ENCODE data around the gene ZNF691. TPM values are rescaled to one million over a fixed set of nuclear protein-coding genes. Genes with fewer than 3 reads are reported as not detected.
A peak's percentile ranks its signal among the peaks of the same experiment; 100 is the strongest.
"Not testable (repeated sequence)": the region's sequence is repeated elsewhere in the genome, so short reads cannot be mapped to it uniquely, and the experiment has no call there.

ZNF691 gene
- polyA plus RNA-seq: 11.8 TPM
- long read RNA-seq, donor 1, partial matches to known transcripts: 0 of 1 reads
- long read RNA-seq, donor 1, other reads (novel, unspliced or antisense): 0 of 1 reads
- long read RNA-seq, donor 2, partial matches to known transcripts: 0 of 3 reads
- long read RNA-seq, donor 2, other reads (novel, unspliced or antisense): 0 of 3 reads
- long read RNA-seq, donor 3: 0 reads
- long read RNA-seq, donor 4, partial matches to known transcripts: 0 of 1 reads
- long read RNA-seq, donor 4, other reads (novel, unspliced or antisense): 0 of 1 reads
- long read RNA-seq, donor 5, partial matches to known transcripts: 0 of 3 reads
- long read RNA-seq, donor 5, other reads (novel, unspliced or antisense): 0 of 3 reads
- long read RNA-seq, donor 6, partial matches to known transcripts: 0 of 2 reads
- long read RNA-seq, donor 6, other reads (novel, unspliced or antisense): 0 of 2 reads
- long read RNA-seq, donor 7, partial matches to known transcripts: 0 of 1 reads
- long read RNA-seq, donor 7, other reads (novel, unspliced or antisense): 0 of 1 reads
- long read RNA-seq, donor 8, transcript ZNF691-206 (2 exons, 1,577 nt): major isoform, 8 of 9 reads
- long read RNA-seq, donor 8, partial matches to known transcripts: 0 of 9 reads
- long read RNA-seq, donor 8, other reads (novel, unspliced or antisense): 0 of 9 reads
- long read RNA-seq, donor 9, partial matches to known transcripts: 0 of 3 reads
- long read RNA-seq, donor 9, other reads (novel, unspliced or antisense): 0 of 3 reads
- long read RNA-seq, donor 10, partial matches to known transcripts: 0 of 4 reads
- long read RNA-seq, donor 10, other reads (novel, unspliced or antisense): 0 of 4 reads
- long read RNA-seq, donor 11, partial matches to known transcripts: 5 of 6 reads
- long read RNA-seq, donor 11, other reads (novel, unspliced or antisense): 0 of 6 reads

- peaks cover 21% of the 10 kb centered on the region for H3K36me3 ChIP-seq (ENCODE audit: control insufficient read depth, insufficient read depth, low read length)
- peak; percentile 96 to 98 for DNase-seq
- H3K4me3 ChIP-seq (ENCODE audit: low read length): peak within 1 kb of the TSS; percentile 82
- H3K9me3 ChIP-seq (ENCODE audit: control insufficient read depth, low read depth, low read length): peaks cover 2% of the 10 kb centered on the region
- peak within 1 kb of the TSS; percentile 2 for H3K27ac ChIP-seq (ENCODE audit: low read length)
- peaks cover 4% of the 10 kb centered on the region for H3K4me1 ChIP-seq (ENCODE audit: control insufficient read depth, insufficient read depth, low read length)
- H3K27me3 ChIP-seq (ENCODE audit: control insufficient read depth, insufficient read depth, low read length): no peaks in the 10 kb centered on the region
- WGBS (ENCODE audit: insufficient coverage, low lambda C conversion rate): no CpG with 5 or more reads among the region's 50 CpGs
Measured at GRCh38 chr1:42846257-42847110, at the start of gene ZNF691. ZNF691 (plus strand) TSS chr1:42846613; CDS start chr1:42849659, 3,046 bp downstream.

- peaks cover 2% of the 10 kb centered on the region for H3K27me3 ChIP-seq (ENCODE audit: control insufficient read depth, insufficient read depth, low read length)
- no peak overlapping the region for H3K27ac ChIP-seq (ENCODE audit: low read length)
- DNase-seq: no peak
- no peaks in the 10 kb centered on the region for H3K9me3 ChIP-seq (ENCODE audit: control insufficient read depth, low read depth, low read length)
- no peak overlapping the region for H3K4me3 ChIP-seq (ENCODE audit: low read length)
- no CpG with 5 or more reads among the region's 3 CpGs for WGBS (ENCODE audit: insufficient coverage, low lambda C conversion rate)
- H3K4me1 ChIP-seq (ENCODE audit: control insufficient read depth, insufficient read depth, low read length): no peaks in the 10 kb centered on the region
- no peaks in the 10 kb centered on the region for H3K36me3 ChIP-seq (ENCODE audit: control insufficient read depth, insufficient read depth, low read length)
Measured at GRCh38 chr1:42797414-42797813, 49.0 kb upstream of the ZNF691 start.

- Histone ChIP-seq H3K27ac (ENCODE audit: low read length) (no peak overlapping the region), H3K4me1 (ENCODE audit: control insufficient read depth, insufficient read depth, low read length) (no peaks in the 10 kb centered on the region), H3K36me3 (ENCODE audit: control insufficient read depth, insufficient read depth, low read length) (no peaks in the 10 kb centered on the region), H3K27me3 (ENCODE audit: control insufficient read depth, insufficient read depth, low read length) (peaks cover 2% of the 10 kb centered on the region), H3K9me3 (ENCODE audit: control insufficient read depth, low read depth, low read length) (no peaks in the 10 kb centered on the region), H3K4me3 (ENCODE audit: low read length) (no peak overlapping the region)
- WGBS (ENCODE audit: insufficient coverage, low lambda C conversion rate): no CpG with 5 or more reads among the region's 5 CpGs
- no peak for DNase-seq
Measured at GRCh38 chr1:42797979-42798378, 48.4 kb upstream of the ZNF691 start.

- Histone ChIP-seq H3K27me3 (ENCODE audit: control insufficient read depth, insufficient read depth, low read length) (peaks cover 2% of the 10 kb centered on the region), H3K4me1 (ENCODE audit: control insufficient read depth, insufficient read depth, low read length) (no peaks in the 10 kb centered on the region), H3K27ac (ENCODE audit: low read length) (no peak overlapping the region), H3K36me3 (ENCODE audit: control insufficient read depth, insufficient read depth, low read length) (peaks cover 5% of the 10 kb centered on the region), H3K9me3 (ENCODE audit: control insufficient read depth, low read depth, low read length) (peaks cover 2% of the 10 kb centered on the region), H3K4me3 (ENCODE audit: low read length) (no peak overlapping the region)
- no peak for DNase-seq
- 100% methylated on average over 3 of the region's 8 CpGs for WGBS (ENCODE audit: insufficient coverage, low lambda C conversion rate)
Measured at GRCh38 chr1:42801832-42802473, 44.5 kb upstream of the ZNF691 start.

- Histone ChIP-seq H3K27me3 (ENCODE audit: control insufficient read depth, insufficient read depth, low read length) (no peaks in the 10 kb centered on the region), H3K36me3 (ENCODE audit: control insufficient read depth, insufficient read depth, low read length) (peaks cover 11% of the 10 kb centered on the region), H3K9me3 (ENCODE audit: control insufficient read depth, low read depth, low read length) (peaks cover 2% of the 10 kb centered on the region), H3K27ac (ENCODE audit: low read length) (no peak overlapping the region), H3K4me3 (ENCODE audit: low read length) (no peak overlapping the region), H3K4me1 (ENCODE audit: control insufficient read depth, insufficient read depth, low read length) (no peaks in the 10 kb centered on the region)
- DNase-seq: no peak
Measured at GRCh38 chr1:42806171-42806570, 40.2 kb upstream of the ZNF691 start.

- Histone ChIP-seq H3K9me3 (ENCODE audit: control insufficient read depth, low read depth, low read length) (peaks cover 2% of the 10 kb centered on the region), H3K27ac (ENCODE audit: low read length) (no peak overlapping the region), H3K36me3 (ENCODE audit: control insufficient read depth, insufficient read depth, low read length) (peaks cover 12% of the 10 kb centered on the region), H3K4me3 (ENCODE audit: low read length) (no peak overlapping the region), H3K4me1 (ENCODE audit: control insufficient read depth, insufficient read depth, low read length) (no peaks in the 10 kb centered on the region), H3K27me3 (ENCODE audit: control insufficient read depth, insufficient read depth, low read length) (no peaks in the 10 kb centered on the region)
- WGBS (ENCODE audit: insufficient coverage, low lambda C conversion rate): no CpG with 5 or more reads among the region's 5 CpGs
- DNase-seq: no peak
Measured at GRCh38 chr1:42806593-42806992, 39.8 kb upstream of the ZNF691 start.

GRCh38 chr1:42807056-42807668 is 39.3 kb upstream of the ZNF691 start:
- no peaks in the 10 kb centered on the region for H3K27me3 ChIP-seq (ENCODE audit: control insufficient read depth, insufficient read depth, low read length)

GRCh38 chr1:42814815-42815214 is 31.6 kb upstream of the ZNF691 start:
- H3K9me3 ChIP-seq (ENCODE audit: control insufficient read depth, low read depth, low read length); H3K36me3 ChIP-seq (ENCODE audit: control insufficient read depth, insufficient read depth, low read length); H3K27me3 ChIP-seq (ENCODE audit: control insufficient read depth, insufficient read depth, low read length); DNase-seq; H3K4me1 ChIP-seq (ENCODE audit: control insufficient read depth, insufficient read depth, low read length); H3K27ac ChIP-seq (ENCODE audit: low read length); H3K4me3 ChIP-seq (ENCODE audit: low read length): not testable (repeated sequence)
- WGBS (ENCODE audit: insufficient coverage, low lambda C conversion rate): no CpG with 5 or more reads among the region's 3 CpGs

More at GRCh38 chr1:42807056-42807668, 39.3 kb upstream of the ZNF691 start:
- Histone ChIP-seq H3K4me1 (ENCODE audit: control insufficient read depth, insufficient read depth, low read length) (no peaks in the 10 kb centered on the region), H3K36me3 (ENCODE audit: control insufficient read depth, insufficient read depth, low read length) (peaks cover 12% of the 10 kb centered on the region), H3K9me3 (ENCODE audit: control insufficient read depth, low read depth, low read length) (peaks cover 2% of the 10 kb centered on the region), H3K27ac (ENCODE audit: low read length) (no peak overlapping the region), H3K4me3 (ENCODE audit: low read length) (no peak overlapping the region)
- DNase-seq: no peak

- WGBS (ENCODE audit: insufficient coverage, low lambda C conversion rate): 83% methylated on average over 2 of the region's 7 CpGs
- Histone ChIP-seq H3K27me3 (ENCODE audit: control insufficient read depth, insufficient read depth, low read length) (no peaks in the 10 kb centered on the region), H3K4me3 (ENCODE audit: low read length) (peak overlapping the region; percentile 73), H3K4me1 (ENCODE audit: control insufficient read depth, insufficient read depth, low read length) (peaks cover 3% of the 10 kb centered on the region), H3K27ac (ENCODE audit: low read length) (peak overlapping the region; percentile 98), H3K9me3 (ENCODE audit: control insufficient read depth, low read depth, low read length) (no peaks in the 10 kb centered on the region), H3K36me3 (ENCODE audit: control insufficient read depth, insufficient read depth, low read length) (peaks cover 2% of the 10 kb centered on the region)
- no peak for DNase-seq
Measured at GRCh38 chr1:42815941-42816584, 30.4 kb upstream of the ZNF691 start.
